ENCODE data around the gene MFAP4.

Gene MFAP4, protein sequence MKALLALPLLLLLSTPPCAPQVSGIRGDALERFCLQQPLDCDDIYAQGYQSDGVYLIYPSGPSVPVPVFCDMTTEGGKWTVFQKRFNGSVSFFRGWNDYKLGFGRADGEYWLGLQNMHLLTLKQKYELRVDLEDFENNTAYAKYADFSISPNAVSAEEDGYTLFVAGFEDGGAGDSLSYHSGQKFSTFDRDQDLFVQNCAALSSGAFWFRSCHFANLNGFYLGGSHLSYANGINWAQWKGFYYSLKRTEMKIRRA

DNA sequence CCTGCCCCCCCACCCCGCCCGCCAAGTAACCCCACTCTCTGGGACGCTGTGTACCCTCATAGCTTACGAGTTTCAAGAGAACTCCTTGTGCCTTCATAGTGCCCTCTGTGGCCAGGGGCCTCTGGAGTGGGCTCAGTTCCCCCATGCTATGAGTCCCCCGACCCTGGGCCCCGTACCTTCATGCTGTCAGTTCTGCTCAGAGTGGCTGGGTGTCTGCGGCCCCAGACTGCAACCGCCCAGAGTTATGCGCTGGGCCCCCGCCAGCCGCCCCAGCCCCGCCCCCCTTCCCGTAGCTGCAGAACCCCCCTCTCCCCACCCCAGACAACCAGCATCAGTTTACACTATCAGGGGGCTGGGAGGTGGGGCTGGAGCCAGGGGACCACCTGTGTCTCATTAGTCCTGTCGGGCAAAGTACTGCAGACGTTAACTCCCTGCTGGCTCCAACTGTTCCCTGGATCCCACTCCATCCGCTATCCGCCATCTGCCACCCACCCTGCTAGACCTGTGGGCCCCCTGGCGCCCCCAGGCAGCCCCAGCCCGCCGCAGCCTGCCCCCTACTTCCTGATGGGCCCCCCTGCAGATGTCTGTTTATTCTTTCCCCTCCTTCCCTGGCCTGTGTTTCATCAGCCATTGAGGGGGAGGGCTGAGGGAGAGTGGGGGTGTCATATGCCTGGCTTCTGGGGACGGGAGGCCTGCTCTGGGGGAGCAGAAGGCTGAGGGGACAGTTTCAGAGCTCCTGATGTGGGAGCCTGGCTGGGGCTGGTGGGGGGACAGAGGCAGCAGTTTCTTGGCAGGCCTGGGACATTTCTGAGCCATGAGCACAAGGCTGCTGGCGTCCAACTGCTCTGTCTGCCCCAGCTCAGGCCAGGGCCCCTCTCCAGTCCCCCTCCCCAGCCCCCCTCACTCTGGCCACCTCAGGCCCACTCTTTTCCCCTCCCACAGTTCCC, at the start of gene MFAP4:
Gene MFAP4 (minus strand): TSS at position 217 of the 947 bp plus-strand sequence. CDS start 35 bp downstream, at position 182.
- no peak for DNase-seq

DNA sequence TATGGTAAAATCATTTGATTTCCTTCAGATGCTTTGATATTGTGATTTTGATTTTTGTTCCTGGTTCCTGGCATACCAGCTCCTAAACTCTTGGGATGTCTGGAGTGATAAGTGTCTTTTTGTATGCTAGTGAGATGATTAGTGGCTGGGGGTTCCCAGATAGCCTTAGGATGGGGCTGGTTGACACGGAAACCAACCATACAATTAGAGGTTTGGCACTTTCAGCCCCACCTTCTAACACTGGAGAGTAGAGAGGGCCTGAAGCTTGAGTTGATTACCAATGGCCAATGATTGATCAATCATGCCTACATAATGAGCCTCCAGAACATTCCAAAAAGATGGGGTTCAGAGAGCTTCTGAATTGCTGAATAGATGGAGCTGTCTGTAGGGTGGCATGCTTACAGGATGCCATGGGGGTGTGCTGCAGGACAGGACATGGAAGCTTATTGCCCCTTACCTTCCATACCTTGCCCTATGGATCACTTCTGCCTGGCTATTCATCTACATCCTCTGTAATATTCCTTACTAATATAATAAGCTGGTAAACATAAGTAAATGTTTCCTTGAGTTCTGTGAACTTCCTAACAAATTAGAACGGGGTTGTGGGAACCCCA, 46.8 kb upstream of the MFAP4 start:
- DNase-seq, result no peak

DNA sequence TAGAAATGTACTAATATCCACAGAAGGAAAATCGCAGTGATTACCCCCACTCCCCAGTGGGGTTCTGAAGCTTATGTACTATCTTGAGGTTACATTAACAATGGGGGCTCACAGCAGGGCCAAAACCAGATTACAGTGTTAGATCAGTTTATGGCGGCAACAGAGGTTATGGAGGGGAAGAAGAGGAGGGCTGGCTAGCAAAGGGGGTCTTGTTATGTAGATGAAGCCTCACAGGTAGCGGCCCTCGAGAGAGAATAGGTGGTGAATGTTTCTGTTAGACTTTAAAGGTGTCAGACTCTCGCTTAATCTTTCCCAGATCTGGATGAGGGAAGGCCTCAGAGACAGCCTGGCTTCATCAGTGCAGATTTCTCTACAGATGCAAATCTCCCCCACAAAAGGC, 46.3 kb upstream of the MFAP4 start:
- no peak for DNase-seq

DNA sequence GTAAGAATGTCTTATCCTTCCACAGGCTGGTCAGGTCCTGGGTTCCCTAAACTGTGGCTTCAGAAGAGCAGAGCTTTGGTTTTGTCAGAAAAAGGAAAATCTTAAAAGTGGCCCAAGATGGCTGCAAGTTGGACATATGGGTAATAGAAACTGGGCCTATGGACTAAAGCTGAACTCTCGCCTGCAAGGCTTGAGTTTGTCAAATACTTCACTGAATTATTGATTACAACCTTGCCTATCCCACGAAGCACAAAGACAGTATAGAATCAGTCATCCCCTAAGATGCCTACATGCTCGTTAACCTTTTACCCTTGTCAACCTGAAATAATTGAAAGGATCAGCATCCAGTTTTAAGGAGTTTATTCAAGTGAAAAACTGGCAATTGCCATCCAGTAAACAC, 44.7 kb upstream of the MFAP4 start:
- DNase-seq, result no peak

DNA sequence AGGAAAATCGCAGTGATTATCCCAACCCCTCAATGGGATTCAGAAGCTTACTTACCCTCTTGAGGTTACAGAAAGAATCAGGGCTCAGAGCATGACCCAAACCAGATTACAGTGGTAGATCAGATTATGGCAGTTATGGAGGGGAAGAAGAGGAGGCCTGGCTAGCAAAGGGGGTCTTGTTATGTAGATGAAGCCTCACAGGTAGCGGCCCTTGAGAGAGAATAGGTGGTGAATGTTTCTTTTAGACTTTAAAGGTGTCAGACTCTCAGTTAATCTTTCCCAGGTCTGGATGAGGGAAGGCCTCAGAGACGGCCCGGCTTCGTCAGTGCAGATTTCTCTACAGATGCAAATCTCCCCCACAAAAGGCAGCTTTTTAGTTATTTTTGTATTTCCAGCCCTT, 39.6 kb upstream of the MFAP4 start:
- DNase-seq, result no peak

DNA sequence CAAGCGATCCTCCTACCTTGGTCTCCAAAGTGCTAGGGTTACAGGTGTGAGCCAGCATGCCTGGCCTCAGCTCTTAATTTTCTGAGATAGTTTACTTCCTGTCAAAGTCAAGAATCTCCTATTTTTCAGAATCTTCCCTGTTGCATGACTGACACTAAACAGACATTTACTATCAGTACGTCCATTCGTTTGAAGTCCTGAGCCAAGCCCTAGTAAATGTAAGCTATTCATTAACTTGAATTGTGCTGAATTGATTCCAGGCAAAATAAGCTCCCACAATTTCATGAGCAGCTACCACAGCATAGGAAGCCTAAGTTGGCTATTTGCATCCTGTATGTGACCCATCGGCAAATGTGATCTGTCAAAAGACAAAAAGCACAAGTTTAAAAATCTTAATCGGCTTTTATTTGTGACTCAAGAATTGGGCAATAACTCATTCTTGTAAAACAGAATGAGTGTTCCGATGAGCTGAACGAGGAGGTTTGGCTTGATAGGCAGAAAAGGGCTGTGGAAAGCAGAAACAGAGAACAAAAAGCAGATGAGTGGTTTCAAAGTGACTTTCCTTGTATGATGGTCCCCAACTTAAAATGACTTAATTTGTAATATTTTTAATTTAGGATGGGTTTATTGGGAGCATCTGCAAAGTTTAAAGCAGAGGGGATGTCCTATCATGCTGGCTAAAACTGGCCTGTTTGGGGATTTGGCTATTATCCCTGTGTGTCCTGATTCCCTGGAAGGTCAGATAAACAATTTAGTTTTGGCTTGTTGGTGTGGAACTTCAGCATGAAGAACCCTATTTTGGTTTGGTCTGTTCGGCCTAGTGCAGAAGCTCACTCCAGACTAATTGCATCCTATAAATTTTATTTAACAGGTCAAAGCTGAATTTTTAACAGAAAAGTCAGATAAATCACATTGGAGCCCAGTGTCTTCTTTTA, 38.2 kb upstream of the MFAP4 start:
- DNase-seq, result no peak

DNA sequence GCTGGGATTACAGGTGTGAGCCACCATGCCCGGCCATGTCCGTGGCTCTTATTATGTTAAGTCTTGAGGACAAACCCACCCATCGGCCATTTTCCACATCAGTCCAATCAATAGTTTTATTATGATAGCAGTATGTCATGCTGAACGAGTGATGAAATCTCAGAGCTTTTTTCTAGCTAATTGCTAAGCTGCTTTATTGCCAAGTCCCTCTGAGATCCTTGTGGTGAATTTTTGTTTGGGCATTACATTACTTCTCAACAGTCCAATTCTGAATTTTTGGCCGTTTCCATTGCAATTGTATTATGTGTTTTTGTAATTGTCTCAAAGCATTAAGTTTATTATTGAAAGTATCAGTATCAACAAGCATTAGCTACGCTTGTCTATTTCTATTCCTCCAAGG, 34.9 kb upstream of the MFAP4 start:
- DNase-seq, result no peak

DNA sequence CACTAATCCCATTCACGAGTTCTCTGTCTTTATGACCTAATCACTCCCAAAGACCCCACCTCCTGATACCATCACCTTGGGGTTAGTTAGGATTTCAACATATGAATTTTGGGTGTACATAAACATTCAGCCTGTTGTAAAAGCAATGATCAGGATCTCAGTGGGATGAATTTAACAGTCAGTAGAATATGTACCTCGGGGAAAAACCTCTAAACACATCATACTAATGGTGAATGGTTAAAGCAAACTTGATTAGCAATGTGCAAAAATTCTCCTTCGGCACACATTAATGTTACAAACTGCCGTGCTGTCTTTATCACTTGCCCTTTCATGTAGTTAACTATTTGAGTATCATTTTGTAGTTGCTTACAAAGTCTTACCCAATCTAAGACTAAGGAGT, 34.2 kb upstream of the MFAP4 start:
- no peak for DNase-seq

DNA sequence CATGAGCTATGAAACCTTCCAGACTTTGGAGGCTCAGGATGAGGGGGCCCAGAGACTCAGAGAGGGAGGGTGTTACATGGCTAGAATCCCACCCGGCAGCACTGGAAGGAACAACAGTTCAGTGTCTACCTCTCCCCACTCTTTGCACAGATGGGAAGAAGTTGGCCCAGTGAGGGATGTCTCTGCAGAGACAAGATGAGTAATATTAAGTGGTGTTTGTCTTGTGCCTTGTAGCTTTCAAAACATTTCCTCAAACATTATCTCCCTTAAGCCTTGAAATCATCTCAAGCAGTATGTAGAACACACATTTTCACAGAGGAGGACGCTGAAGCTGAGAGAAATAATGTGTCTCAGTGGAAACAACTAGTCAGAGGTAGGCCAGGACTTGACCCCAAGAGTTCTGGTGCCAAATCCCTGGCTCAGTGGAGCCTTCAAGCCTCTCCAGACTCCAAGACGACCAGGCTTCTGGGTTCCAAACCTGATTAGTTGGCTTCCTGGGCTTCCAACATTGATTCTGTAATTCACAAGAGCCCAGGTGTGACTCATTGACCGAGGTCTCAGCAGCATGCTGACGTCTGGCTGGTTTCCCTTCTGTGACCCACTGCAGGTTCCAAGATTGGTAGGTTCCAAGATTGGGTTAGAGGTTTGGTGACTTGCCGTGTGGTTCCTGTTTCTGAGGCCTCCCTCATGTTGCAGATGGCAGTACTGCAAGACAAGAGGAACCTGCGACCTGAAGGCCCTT, 31.4 kb upstream of the MFAP4 start:
- no peak for DNase-seq

GRCh38 chr17:19417611-19418010, 30.6 kb upstream of the MFAP4 start:
- no peak for DNase-seq

GRCh38 chr17:19415806-19416775, 29.1 kb upstream of the MFAP4 start:
- DNase-seq, result no peak

- no peak for DNase-seq
Measured at GRCh38 chr17:19415311-19415710, 28.3 kb upstream of the MFAP4 start.

GRCh38 chr17:19414396-19415280, 27.6 kb upstream of the MFAP4 start:
- no peak for DNase-seq

DNA sequence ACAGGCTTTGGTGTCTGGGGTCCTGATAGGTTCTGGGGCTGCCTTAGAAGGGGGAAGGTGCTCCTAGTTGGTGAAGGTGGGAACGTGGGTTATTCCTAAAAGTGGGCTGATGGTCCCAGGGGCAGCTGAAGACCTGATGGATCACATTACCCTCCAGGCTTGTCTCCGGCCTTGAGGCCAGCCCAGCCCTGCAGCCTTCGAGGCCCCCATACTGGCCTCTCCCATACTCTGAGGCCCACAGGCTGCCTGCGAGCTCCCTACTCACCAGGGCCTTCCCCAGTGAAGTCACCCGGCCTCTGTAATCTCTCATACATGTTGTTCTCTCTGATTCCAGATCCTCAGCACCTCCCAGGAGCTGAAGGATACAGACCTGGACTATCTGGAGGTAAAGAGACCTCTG, 26.8 kb upstream of the MFAP4 start:
- no peak for DNase-seq

GRCh38 chr17:19412984-19413383, 26.0 kb upstream of the MFAP4 start:
- no peak for DNase-seq

DNA sequence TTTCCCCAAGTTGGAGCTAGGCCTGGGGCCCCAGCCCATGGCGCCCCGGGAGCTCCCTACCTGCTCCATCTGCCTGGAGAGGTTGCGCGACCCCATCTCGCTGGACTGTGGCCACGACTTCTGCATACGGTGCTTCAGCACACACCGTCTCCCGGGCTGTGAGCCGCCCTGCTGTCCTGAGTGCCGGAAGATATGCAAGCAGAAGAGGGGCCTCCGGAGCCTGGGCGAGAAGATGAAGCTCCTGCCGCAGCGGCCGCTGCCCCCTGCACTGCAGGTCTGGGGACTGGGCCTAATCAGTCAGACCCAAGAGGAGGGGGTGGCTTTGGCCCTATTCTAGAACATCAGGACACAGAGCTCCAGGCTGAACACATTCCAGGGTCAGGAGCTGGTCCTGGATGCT, 25.5 kb upstream of the MFAP4 start:
- no peak for DNase-seq

GRCh38 chr17:19411631-19412030, 24.6 kb upstream of the MFAP4 start:
- DNase-seq, result no peak

DNA sequence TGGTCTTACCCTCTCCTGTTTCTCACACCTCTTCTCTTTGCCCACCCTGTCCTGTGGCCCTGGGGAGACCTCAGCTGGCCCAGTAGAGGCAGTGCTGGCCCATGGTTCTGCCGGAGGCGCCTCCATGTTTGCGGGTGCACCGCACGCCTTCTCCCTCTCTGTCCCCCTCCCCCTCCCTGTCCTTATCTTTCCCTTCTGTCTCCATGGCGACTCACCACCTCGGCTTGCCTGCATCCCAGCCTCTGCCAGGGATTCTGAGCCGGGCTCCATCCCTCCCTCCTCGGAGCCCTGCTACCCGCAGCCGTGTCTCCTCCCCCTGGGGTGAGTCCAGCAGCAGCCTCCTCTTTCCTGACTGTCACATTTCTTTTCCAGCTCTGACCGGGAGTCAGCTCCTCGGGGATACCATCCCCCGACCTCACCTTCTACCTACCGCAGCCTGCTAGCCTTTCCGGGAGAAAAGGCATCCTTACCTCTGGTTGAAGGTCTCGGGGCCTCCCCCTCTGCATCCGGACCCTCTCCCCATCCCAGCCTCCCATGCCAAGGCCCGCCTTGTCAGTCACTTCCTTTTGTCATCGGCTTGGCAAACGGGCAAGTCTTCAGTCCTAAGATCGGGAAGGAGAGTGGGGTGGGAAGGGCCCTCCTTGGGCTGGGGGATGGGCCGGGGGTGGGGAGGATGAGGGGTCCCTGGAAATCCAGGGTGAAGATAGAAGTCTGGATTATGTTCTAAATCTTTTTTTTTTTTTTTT, 24.1 kb upstream of the MFAP4 start, which contains the start of gene RNF112:
Gene RNF112 (plus strand): TSS at position 358 of the 746 bp plus-strand sequence. CDS start 177 bp downstream, at position 535.
- DNase-seq, result no peak

DNA sequence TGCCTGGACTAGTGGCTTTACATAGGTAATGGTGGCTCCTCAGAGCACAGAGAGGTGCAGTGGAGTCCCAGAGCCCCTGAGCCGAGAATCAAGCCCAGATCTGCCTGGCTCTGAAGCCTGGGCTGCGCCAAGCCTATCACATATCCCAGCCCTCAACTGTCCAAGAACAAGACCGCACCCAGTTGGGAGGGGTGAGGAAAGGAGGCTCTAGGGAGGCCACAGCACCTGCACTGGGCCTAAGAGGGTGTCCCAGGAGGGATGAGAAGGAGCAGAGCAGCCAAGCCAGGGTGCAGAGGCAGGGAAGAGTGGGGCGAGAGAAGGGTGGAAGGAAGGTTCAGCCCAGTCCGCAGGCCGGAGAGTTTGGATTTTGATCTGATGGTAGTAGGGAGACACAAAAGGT, 23.1 kb upstream of the MFAP4 start:
- no peak for DNase-seq

Measured in GDM1 (cell line).